HG02884 (cell line): ENCODE measurements around the gene DOCK2.

ENCODE experiments used
- ATAC-seq: cut with Tn5 transposase; IDR thresholded peaks from one replicate; pipeline ENCODE4 v1.9.1; 2021; ENCODE audit warnings: mild to moderate bottlenecking, moderate library complexity; ENCODE audit not compliant: unreplicated experiment

The DOCK2 gene

DNA sequence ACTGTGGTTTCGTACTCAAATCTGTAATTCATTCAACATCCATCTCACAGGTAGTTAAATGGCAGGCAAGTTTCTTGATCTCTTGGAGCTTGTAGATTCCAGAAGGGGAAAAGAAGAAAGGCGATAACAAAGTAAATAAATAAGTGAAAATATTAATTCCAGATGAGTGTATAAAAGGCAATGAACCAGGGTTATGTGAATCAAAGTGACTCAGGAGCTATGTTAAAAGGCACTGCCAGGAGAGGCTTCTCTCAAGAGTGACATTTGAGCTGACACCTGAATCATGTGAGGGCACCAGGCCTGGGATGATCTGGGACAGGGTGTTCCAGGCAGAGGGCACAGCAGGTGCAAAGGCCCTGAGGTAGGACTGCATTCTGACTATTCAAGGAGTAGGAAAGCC is 45.0 kb downstream of the DOCK2 start:
- no peak for ATAC-seq

DNA sequence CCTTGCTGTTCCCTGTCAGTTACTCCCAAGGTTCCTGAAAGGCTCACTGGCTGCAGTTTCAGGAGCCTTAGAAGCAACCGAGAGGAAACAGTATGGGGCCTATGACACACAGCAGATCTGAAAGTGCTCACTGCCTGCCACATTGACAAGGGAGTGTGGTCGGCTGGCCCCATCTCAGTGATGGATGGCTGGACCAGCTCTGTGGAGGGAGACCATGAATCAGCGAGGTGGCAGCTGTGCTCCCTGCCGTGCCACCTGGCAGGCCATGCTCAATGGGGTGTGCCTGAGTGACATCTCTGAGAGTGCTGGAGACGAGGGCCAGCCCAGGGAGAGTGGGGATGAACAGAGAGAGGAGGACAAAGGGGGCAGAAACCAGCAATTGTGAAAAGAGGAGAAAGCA is 49.1 kb downstream of the DOCK2 start:
- peak; percentile 52 for ATAC-seq

DNA sequence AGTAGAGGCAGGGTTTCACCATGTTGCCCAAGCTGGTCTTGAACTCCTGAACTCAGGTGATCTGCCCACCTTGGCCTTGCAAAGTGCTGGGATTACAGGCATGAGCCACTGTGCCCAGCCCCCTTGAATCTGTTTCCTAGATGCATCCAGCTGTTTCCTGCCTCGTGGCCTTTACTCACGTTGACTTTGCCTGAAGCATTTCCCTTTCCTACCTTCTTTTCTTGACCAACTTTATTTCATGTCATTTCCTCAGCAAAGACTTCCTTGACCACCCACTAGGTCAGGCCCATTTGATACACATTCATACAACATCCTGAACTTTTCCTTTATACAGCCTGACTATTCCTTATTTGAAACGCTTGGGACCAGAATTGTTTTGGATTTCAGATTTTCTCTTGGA is 51.0 kb downstream of the DOCK2 start:
- ATAC-seq = no peak

DNA sequence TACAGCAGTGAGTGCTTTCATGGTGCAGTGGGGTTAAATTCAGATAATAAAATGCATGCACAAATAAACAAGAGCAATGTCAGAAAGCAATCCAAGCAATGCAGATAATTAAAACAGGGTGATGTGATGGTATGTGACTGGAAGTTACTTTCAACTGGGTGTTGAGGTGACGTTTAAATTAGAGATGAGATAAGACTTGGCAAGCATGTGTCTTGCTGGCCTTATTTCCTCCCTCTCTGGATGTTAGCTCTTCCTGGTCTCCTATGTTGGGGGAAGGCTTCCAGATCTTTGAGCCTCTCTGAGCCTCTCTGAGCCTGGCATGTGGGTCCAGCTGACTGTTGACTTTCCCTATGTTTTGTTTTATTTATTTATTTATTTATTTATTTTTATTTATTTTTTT is 54.4 kb downstream of the DOCK2 start:
- ATAC-seq = no peak

DNA sequence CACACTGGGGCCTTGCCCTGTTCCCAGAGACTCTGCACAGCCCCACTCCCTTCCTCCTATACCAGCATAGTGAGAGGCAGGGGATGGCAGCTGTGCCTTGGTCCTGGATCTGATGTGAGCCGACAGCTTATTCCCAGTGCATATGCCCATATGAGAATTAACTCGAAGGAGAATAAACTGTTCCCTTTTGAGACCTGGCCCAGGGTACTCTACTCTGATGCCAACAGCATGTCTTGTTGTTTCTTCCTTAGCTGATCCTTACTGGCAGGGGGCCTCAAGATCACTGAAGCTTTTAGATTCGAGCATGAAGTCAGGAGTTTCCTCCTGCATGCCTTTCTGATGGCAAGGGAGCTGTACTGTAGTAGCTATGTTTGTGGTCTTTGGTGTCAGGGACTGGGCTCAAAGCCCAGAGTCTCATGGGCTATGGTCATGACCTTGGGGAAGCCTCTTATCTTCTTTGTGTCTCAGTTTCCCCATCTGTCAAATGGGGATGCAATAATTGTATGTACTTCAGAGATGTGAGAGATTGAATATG is 57.1 kb downstream of the DOCK2 start:
- no peak for ATAC-seq

DNA sequence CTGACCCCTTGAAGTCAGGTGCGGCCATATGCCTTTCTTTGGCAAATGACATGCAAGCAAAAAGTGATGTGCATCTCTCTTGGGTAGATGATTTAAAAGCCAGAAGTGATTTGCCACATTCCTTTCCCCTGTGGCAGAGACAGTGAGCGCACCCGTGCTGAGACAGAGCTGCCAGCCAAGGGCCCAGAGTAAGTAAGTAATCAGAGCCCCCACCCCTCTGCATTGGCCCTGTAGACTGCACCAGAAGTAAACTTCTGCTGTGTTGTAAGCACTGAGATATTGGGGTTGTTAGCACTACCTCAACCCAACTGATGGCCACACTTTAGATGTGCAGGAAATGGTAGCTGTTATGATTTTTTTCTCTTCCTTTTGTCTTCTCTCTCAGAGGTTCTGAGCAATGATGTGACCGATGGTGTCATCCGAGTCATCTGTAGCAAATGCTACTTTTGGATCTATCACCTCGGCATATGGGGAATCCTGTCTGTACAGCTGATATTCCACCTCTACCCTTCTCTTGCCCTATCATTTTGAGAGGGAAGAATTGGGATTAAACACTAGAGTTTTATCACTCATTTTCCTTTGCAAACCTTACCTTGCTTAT is 58.0 kb downstream of the DOCK2 start:
- ATAC-seq = no peak

DNA sequence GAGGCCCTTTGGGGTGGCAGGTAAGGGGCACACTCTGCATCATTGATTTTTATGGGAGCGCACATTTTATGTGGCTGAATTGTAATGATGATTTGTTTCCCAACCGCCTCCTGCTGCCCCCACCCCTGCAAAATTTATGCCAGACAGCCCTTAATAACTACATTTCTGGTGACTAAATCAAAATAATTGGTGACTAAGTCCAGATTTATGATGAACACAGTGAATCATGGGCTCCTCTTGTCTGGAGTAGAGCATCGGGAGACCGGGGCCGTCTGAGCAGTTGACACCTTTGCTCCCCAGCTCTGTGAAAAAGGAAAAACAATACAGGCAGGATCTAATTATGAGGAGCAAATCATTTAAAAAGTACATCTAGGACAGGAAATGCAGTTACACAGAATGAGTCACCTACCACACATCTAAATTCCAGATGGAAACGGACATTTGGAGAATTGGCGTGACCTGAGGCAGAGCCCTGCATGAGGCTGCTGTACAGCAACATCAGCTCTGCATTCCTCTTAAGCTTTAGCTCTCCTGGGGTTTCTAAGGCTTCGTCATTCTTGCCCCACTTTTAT is 58.9 kb downstream of the DOCK2 start:
- ATAC-seq = no peak

DNA sequence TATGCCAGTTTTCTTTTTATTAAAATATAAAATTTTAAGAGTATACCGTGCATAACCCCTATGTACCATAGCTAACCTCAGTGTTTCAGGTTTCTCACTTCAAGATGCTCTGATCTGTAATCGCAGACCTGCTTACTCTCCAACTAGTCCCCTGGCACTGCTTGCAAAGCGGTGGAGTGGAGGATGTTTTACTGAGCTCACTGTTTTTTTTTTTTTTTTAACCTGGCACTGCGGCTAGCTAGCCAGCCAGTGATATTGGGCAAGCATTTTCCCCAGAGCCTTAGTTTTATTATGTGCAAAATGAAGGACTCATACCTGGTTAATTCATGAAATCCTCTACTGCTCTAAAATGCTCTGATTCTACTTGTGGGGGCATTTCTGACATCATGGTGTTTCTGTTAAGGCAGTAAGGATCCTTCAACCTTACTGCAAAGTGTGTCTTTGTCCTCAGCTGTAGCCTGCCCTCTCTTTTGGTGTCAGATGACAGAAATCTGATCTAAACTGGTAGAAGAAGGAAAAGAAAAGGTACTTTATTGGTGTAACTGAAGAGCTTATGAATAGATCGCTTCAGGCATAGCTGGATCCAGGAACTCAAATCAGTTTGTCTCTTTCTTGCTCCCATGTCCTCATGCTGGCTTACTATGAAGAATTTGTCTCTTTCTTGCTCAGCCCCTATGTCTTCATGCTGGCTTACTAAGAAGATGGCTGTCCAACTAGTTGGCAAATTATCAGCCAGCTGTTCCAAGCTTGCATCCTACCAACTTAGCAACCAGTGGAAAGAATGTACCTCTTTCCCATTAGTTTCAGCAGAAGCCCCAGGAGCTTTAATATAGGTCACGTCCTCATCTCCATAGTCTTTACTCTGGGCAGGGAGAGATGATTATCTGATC is 59.8 kb downstream of the DOCK2 start:
- no peak for ATAC-seq

DNA sequence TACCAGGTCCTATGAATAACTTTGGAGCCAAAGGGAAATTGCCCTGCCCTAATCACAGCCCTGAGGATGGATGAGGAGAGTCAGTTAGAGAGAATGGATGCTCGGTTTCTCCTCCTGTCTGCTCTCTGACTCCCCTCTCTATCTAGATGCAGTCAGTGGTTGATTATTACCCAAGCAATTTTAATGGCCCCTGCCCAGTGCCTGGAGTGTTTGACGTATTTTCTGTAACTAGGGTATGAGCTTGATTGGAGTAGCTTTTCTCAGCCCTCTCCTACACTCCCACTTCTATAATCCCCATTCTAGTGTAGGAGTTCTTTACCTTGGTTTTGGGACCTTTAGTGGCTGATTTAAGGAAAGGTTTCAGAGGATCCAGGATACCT is 60.4 kb downstream of the DOCK2 start:
- no peak for ATAC-seq

DNA sequence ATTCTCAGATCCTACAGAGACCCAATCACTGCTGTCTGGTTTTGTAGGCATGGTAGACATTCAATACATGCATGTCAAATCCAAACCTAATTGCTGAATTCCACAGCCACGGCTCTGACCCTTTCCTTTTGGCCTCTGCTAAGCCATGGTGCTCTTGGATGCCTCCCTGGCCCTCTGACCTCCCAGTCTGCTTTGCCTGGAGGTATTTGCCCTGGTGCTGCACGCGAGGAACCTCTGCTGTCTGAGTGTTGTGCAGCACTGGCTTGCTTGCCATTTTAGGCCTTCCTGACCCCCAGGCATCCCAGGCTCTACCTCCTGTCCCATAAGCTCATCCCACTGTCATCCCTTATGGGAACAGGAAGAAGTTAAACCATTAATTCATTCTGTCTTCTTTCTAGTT is 60.9 kb downstream of the DOCK2 start:
- no peak for ATAC-seq

DNA sequence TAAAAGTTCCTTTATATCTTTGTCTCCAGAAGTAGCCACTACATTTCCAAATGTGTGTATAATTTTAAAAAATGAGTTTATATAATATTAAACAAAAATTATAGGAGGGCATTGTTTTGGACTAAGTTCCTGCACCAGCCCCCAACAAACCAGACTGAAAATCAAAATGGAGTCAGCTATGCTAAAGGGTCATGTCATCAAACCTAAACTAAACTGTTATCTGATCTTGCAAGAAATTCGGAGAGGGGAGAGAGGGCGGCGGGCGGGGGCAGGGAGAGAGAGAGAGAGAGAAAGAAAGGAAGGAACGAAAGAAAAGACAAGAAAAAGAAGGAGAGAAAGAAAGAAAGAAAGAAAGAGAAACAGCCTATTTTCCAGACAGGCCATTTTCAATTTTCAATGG is 63.5 kb downstream of the DOCK2 start:
- ATAC-seq = no peak

DNA sequence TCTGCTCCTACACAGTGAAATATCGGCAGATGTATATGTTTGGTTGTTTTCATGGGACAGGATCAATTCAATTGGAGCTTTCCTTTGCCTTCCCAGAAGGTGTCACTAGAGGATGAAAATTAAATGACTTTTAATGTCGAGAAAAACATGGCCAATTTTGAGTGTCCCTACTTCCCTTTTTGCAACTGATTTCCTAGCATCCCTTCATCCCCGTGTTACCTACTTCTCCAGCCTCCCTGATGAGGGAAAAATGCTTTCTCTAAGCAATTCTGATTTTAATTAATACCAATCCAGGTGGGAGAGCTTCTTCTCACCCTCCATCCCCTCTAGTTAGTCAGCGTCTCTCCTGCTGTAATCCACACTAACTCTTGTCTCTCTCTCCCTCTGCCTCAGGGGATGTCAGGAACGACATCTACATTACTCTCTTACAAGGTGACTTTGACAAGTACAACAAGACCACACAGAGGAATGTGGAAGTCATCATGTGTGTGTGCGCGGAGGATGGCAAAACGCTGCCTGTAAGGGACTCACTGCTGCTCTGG is 64.9 kb downstream of the DOCK2 start:
- no peak for ATAC-seq

DNA sequence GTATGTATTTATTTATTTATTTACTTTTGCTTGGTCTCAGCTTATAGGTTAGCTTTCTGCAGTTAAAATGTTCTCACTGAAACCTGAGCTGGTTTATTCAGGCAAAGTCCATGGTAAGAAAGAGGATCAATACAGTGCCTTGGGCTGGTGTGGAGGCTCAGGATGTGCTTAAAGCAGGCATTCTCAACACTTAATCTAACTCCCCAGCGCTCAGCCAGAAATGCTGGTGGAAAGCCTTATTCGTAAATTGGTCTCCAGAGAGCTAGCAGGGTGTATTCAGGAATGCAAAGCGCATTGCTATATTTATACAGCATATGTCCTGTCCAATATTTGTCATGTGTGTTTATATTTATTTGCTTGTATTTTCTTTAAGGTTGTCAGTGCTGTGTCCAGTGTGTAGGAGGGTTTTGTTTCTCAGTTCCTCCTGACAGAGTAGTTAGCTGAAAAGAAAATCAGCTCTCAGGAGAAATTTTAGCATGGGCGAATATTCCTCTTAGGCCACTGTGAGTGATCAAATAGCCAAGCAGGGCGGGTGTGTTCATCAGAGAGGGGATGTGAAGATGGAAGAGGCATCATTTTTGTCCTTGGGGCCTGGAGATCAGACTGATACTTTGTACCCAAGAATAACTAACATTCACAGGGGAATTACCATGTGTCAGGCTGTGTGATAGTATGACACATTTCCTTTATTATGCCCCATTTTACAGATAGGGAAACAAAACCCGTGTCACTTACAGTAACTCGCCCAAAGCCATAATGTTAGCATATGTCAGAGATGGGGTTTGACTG is 65.8 kb downstream of the DOCK2 start:
- peak; percentile 75 for ATAC-seq

DNA sequence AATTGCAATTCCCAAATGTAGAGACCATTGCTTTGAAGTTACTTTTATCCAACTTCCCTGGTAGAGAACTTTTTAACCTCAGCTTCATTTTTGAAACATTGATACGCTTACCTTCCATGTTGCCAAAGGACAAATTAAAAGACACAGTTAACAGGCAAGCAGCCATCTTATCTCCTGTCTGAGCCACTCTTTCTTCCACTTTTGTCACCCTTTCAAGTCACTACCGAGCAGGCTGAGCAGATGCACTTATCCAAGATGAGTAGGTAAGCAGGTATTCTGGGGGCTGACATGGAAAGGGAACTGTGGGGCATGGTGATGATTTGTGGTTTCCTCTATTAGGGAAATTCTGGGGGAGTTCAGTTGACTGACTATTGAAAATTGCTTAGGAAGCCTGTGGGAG is 66.7 kb downstream of the DOCK2 start:
- ATAC-seq = no peak

DNA sequence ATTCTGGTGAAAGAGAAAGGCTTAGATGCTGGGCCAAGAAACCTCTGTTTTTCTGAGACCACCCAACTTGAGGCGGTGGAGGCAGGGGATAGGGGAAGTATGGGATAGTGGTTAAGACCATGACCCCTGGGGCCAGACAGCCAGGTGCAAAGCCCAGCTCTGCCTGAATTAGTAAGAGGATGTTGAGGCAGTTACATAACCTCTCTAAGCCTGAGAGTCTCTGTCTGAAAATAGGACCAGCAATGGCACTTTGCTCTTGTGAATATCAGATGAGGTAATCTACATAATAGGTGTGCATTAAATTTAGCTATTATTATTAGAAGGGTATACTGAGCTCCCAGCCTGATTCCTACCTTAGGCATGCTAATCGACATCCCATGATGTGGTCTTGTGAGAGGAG is 68.2 kb downstream of the DOCK2 start:
- no peak for ATAC-seq

DNA sequence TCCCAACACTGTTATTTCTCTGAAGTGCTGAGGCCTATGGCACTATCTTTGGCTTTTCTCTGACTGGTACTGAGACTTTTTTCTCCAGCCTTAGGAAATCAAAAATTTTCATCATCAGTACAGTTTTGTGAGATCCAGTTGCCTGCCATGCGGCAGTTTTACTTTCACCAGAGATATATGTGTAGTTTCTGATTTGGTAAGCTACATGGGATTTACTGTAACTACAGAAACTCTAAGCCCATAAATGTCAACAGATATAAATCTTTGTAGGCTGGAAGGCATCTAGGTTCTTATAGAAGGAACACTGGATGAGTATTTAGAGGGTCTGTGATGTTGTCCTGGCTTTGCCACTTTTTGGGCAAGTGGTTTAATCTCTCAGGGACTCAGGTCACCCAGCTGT is 69.0 kb downstream of the DOCK2 start:
- no peak for ATAC-seq

DNA sequence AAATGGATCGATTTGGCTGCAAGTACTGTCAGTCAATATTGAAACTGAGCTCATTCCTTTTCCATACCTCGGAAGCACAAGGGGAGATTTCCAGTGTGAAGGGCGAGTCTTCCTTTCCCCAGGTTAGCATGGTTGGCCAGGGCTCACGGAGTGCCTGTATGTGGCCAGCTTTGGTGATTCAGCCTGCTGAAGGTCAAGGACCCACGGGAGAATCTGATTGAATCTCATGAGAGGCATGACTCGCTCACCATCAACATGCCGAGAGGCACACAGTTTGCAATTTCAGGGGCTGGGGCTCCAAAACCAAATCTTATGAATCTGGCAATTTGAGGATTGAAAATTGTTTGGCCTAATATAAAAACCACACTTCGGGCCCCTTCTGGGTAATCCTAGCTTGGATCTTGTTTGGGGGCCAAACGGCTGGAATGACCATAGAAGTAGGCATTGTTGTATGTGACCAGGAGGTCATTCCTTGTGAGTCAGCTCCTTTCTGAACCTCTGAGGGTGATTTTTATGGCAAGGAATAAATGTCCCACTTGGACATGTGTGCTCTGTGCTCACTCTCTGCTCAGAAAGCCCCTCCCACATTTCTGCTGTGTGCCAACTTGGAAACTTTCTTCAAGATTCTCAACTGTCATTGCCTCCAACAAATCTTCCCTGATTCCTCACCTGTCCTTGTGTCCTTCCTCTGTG is 69.8 kb downstream of the DOCK2 start:
- no peak for ATAC-seq

DNA sequence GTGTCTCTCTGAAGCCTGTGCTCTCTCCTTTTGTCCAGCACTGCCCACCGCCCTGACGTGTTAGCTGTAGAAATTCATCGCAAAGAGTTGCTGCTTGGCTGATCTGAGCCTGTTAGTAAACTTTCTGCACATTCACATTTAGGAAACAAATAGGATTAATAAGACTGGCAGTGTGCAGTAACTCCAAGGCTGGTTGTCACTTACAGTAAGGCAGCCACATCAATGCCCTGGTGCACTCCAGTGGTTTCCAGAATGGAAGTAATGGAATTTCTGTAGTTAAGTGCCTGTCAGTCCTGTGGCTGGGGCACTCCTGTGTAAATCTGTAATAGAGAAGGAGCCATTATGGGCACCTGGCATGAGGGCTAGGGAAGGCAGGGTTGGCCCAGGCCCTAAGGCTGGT is 70.6 kb downstream of the DOCK2 start:
- no peak for ATAC-seq

DNA sequence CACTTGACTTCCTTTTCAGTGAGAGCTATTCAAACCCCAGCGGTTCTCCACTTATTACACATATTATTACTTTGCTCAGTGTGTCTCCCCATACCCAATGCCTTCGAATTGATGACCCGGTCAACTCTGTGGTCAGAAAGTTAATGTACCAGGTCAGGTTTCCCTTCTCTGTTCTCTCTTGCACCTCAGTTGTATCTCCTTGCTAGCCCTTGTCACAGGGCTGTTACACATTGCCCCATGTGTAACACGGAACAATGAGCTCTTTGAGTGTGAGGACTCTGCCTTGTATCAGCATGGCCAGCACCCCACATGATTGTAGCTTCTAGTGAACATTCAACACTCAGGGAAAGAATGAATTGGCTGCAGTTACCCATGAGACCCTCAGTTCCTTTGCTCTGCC is 73.6 kb downstream of the DOCK2 start:
- no peak for ATAC-seq

DNA sequence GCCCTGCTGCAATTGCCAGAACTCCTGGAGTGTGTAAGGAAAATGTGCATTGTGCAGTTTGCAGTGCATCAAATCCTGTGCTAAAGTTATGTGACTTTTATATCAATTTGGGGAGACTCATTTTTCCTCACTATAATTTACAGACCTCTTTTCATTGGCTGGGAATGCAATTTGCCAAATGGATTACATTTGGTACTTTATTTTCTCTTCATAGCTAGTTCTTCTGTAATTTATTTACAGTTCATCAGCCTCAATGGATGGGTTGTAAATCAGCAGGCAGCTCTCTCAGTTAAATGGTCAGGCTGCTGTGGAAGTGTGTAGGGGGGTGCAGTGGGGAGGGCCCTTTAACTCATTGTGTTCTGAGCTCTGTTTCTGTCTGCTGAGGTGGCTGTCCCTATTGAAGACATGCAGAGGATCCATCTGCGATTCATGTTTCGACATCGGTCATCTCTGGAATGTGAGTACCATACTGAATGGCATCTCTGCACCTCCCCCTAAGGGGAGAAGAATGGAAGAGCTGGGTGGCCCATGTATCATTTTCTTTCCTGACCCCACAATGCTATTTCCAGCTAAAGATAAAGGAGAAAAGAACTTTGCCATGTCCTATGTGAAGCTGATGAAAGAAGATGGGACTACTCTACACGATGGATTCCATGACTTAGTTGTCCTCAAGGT is 74.6 kb downstream of the DOCK2 start:
- ATAC-seq = no peak
